GM12891 (cell line): ENCODE data around the gene ATP5MG.

ENCODE experiments used
- PAX5 ChIP-seq: IDR thresholded peaks from 2 replicates; pipeline ENCODE4 v1.6.1; 2011; ENCODE audit warnings: low read length, moderate library complexity, mild to moderate bottlenecking; ENCODE audit not compliant: insufficient read depth, severe bottlenecking
- POLR2A ChIP-seq: IDR thresholded peaks from 2 replicates; pipeline ENCODE4 v1.6.1; 2011; ENCODE audit warnings: low read depth, low read length, control low read depth
- POLR2AphosphoS5 ChIP-seq: IDR thresholded peaks from 2 replicates; pipeline ENCODE4 v1.6.1; 2011; ENCODE audit warnings: low read depth, low read length, control low read depth
- SPI1 ChIP-seq: IDR thresholded peaks from 2 replicates; pipeline ENCODE4 v1.6.1; 2011; ENCODE audit warnings: low read depth, low read length, control low read depth
- TAF1 ChIP-seq: IDR thresholded peaks from 2 replicates; pipeline ENCODE4 v1.6.1; 2011; ENCODE audit warnings: low read depth, low read length, control low read depth

DNA sequence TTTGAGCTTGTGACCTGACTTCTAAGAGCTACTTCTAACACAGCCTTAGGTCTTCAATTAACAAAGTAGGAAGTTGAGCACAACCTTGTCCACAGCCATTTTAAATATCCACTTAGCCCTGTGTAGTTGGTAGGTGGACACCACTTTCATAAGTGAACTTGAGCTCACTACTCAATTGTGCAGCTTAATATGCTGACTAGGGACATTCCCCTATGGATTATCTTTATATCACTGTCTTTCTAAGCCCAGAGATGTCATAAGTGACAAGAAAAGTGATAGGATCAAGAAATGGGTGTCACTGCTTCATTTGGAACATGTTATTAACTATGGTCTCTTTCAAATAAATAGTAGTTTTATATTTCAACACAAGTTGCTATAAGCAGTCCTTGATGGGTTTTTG is 4.0 kb upstream of the ATP5MG start:
- TF ChIP-seq TAF1 = no peak
- TF ChIP-seq POLR2A = no peak
- no peak for TF ChIP-seq POLR2AphosphoS5
- no peak for TF ChIP-seq PAX5
- no peak for TF ChIP-seq SPI1
